COR-L47 (cell line): ENCODE results near the gene MOB3A.

ENCODE experiments used
- DNase-seq: peaks from one replicate; lab custom pipeline; 2025; lab: John Stamatoyannopoulos, UW

MOB3A gene

GRCh38 chr19:2123682-2124387 is 27.7 kb upstream of the MOB3A start:
- no peak for DNase-seq

- no peak for DNase-seq
Measured at GRCh38 chr19:2122982-2123381, 26.9 kb upstream of the MOB3A start.

- DNase-seq = no peak
Measured at GRCh38 chr19:2122251-2122650, 26.1 kb upstream of the MOB3A start.

DNA sequence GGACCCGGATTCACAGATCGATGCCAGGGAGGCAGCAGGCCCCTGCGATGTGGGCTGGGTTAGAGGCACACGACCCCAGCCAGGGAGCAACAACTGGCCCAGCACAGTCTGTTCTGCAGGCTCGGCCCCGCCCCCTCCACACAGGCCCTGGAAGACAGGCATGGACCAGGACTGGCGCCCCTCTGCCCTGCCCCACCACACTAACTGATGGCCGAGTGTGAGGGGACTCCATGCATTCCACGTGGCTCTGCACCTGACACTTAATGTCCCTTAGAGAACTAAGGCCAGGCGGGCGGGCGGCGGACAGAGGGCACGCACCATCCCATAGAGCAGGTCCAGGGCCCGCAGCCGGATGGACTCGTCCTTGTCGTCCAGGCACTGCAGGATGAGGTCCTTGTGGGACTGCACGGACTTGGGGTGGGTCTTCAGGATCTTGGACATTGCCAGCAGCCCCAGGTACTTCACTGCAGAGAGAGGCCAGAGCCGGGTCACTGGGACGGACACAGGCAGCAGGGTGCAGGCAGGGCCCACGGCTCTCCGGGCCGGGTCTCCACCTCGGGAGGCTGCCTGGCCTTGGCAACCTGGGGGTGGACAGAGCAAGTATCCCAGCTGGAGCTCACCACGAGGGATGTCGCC is 25.4 kb upstream of the MOB3A start:
- DNase-seq = no peak

DNA sequence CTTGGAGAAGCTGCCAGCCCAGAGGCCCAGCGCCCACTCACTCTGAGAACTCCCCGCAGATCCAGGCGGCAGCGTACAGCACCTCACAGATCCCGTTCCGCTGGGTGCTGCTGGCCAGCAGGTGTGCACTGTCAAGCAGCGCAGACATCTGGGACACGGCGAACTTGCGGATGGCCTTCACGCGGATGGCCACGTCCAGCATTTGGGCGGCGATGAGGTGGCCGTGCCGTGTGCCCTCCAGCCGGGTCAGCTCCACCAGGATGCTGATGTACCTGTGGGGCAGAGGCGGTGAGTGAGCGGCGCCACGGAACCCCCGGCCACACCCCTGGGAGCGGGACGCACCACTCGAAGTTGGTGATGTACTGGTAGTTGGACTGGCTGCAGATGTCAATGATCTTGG is 24.7 kb upstream of the MOB3A start:
- no peak for DNase-seq

- DNase-seq = no peak
Measured at GRCh38 chr19:2119921-2120785, 24.0 kb upstream of the MOB3A start.

GRCh38 chr19:2118438-2118837 is 22.3 kb upstream of the MOB3A start:
- no peak for DNase-seq

- DNase-seq = no peak
Measured at GRCh38 chr19:2117215-2117960, 21.3 kb upstream of the MOB3A start.

DNA sequence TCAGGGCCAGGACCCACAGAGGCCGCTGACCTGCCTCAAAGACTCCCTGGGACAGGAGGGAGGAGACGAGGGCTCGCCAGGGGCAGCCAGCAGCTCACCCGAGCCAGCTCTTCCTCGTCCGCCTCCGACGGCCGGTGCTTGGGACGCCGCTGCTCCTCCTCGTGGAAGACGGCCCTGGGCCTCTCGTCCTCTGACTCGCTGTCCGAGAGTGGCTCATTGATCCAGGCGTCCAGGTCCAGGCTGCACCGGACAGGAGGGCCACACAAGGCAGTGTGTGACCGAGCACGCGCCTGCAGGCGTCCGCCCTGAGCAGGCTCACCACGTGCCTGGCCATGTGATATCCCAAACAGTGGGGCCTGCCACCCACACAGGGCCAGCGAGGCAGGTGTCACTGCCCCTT is 20.4 kb upstream of the MOB3A start:
- DNase-seq = no peak

- no peak for DNase-seq
Measured at GRCh38 chr19:2115911-2116426, 19.8 kb upstream of the MOB3A start.

- DNase-seq = no peak
Measured at GRCh38 chr19:2115324-2115723, 19.2 kb upstream of the MOB3A start.

DNA sequence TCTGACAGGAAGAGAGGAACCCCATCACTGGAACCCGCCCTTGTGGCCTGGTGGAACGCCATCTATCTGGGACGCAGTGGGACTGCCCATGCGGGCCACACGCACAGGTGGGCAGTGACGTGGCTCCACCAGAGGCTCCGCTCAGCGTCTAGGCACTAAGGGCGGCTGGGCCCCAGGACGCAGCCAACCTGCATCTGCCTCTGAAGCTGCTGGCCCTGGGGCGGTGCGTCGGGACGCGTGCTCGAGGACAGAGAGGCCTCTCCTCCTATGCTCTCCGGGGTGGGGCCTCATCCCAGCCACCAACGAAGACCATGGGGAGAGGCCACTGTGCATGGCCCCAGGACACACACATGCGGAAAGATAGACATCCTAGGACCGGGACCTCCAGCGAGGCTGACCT is 18.7 kb upstream of the MOB3A start:
- no peak for DNase-seq

- DNase-seq = no peak
Measured at GRCh38 chr19:2114218-2114617, 18.1 kb upstream of the MOB3A start.

DNA sequence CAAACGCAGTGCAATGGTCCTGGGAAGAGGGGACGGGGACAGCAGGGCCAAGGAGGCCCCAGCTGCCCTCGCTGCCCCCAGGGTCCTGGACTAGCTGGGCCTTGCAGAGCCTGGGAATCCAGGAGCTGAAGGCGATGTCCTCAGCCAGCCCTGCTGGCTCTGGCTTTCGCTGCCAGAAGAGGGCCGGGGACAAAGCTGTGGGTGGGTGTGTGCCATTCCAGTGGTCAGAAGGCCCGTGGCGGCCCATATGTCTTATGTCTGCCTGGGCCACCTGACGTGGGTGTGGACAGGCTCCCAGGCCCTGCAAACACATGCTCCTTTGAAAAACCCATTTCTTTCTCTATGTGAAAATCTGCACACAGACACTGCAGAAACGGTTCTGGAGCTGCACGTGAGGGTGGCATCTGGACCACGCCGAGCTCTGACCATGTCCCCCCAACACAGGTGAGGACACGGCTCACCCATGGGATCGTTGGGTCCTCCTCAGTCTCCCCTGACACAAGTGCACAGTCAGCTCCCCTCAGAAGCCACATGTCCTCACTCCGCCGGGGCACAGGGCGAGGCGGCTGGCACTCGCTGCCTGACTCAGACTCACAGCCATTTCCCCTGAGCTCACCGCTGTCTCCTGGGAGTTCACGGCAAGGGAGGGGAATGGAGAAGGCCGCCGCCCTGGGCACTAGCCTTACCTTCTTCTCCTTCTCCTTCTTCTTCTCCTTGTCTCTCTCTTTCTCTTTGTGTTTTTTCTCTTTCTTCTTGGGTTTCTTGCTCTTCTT is 17.5 kb upstream of the MOB3A start:
- DNase-seq = no peak

DNA sequence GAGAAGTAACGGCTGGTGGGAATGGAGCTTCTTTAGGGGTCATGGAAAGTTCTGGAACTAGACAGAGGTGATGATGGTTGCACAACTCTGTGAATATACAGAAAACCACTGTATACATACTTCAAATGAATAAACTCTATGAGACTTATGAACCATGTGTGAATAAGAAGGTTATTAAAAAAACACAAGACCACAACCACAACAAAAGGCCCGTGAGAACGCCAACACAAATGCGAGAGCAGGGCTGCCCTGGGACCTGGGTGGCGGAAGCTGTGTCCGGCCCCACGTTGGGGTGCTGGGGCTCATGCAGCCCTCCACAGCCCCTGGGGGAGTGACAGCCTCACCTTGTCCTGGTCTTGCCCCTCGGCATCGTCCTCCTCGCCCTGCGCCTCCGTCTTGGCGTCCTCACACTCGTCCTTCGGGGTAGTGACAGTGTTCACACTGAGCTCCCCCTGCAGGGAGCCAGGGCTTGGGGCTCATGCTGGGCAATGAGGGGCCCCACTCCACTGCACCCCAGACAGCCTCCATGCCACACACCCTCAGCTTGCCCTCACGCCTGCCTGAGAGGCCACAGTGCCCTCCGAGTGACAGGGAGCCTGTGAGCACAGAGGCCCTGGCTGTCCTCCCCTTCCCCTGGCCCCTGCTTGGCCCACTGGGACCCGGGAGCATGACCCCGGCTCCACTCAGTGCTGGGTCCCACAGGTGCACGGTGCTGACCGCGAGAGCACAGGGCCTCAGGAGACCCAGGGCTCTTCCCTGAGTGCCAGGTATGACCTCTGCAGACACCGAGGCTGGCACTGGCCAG is 16.6 kb upstream of the MOB3A start:
- no peak for DNase-seq

- no peak for DNase-seq
Measured at GRCh38 chr19:2111886-2112285, 15.8 kb upstream of the MOB3A start.

GRCh38 chr19:2111425-2111824 is 15.3 kb upstream of the MOB3A start:
- DNase-seq = no peak

DNA sequence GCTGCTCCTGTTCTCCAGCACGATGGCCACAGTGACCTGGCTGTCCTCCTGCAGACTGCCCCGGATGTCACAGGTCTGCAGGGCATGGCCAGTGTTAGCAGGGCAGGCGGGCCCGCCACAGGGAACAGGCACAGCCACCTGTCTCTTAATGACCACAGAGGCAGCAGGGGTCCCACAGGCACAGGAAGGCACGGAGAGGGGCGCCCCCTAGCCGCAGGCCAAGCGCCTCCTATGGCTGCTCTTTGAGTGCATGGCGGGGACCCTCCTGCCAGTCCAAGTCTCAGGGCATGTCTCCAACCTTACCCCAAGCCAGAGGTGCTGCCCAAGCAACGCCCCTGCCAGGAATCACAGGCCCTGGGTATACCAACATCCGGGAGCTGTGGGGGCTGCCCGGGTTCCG is 14.7 kb upstream of the MOB3A start:
- no peak for DNase-seq

DNA sequence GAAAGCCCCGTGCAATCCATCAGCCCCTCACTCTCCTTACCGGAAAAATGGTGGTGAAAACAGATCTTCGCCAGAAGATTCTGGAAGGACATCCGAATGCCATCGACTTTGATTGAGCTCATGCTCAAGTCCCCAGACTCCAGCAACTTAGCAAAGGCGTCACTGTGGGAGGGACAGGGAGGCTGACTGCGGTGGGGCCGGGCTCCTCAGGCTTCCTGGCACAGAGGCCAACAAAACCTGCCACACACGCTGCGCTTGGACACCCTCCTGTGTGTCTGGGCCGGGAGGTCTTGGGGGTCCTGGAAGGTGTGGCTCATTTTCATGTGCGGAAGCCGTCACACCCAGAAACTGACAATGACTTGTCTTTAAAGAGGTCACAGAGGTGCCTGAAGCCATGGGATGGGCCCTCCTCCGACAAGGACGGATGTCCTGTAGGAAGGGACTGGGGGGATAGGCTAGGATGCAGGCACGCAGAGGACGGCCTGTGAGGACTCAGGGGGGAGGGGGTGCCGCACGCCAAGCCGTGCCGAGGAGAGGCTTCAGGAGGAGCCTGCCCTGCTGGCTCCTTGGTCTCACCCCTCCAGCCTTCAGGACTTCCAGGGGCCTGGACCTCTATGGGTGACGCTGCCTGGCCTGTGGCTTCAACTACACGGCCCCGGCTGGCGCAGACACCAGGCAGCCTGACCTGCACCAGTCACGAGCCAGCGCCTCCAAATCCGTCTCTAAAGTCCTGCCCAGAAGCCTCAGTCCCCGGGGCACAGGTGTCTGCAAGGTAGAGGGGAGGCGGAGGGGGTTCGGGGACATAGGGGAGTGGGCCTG is 13.1 kb upstream of the MOB3A start:
- DNase-seq = no peak
